Dendritic cell treated with granulocyte-macrophage colony-stimulating factor and Interleukin-4, amounts not matched to agents 40 ng/mL and 50 ng/mL, for 4 days (primary cell): Measurements from ENCODE around the gene SNX24.
A peak's percentile ranks its signal among the peaks of the same experiment; 100 is the strongest.
"Not testable (repeated sequence)": the region's sequence is repeated elsewhere in the genome, so short reads cannot be mapped to it uniquely, and the experiment has no call there.

Source experiments
- H3K27ac Mint-ChIP-seq: one replicate; pipeline ENCODE4 v1.8.0; 2022; ENCODE audit warnings: mild to moderate bottlenecking, mixed read lengths
- H3K27me3 Mint-ChIP-seq: one replicate; pipeline ENCODE4 v1.8.0; 2022; ENCODE audit warnings: mild to moderate bottlenecking, mixed read lengths
- H3K36me3 Mint-ChIP-seq: one replicate; pipeline ENCODE4 v1.8.0; 2022; ENCODE audit warnings: low read depth, mixed read lengths
- H3K4me1 Mint-ChIP-seq: one replicate; pipeline ENCODE4 v1.8.0; 2022; ENCODE audit warnings: low read depth, mixed read lengths
- H3K4me3 Mint-ChIP-seq: one replicate; pipeline ENCODE4 v1.8.0; 2022; ENCODE audit warnings: mild to moderate bottlenecking, moderate library complexity, mixed read lengths
- H3K9me3 Mint-ChIP-seq: one replicate; pipeline ENCODE4 v1.8.0; 2022; ENCODE audit warnings: mixed read lengths
- intact Hi-C: fragments of 100-400 bp; cut with micrococcal nuclease; formaldehyde crosslinking; loops from one replicate; pipeline ENCODE4 v1.15.0; 2022

SNX24 gene

DNA sequence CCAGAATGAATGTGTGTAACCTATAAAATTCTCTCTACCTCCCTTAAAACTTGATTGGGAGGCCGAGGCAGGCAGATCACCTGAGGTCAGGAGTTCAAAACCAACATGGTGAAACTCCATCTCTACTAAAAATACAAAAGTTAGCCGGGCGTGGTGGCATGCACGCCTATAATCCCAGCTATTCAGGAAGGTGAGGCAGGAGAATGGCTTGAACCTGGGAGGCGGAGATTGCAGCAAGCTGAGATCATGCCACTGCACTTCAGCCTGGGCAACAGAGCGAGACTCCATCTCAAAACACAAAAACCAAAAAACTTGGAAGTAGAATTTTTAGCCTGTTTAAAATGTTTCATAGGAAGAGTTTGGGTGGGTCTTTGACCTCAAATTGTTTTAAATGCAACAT lies 122.6 kb downstream of the SNX24 start:
- H3K36me3 Mint-ChIP-seq, result peaks cover 30% of the 10 kb centered on the region
- H3K27ac Mint-ChIP-seq, intact Hi-C loops, H3K9me3 Mint-ChIP-seq, H3K4me3 Mint-ChIP-seq, H3K4me1 Mint-ChIP-seq, H3K27me3 Mint-ChIP-seq: not testable (repeated sequence)

DNA sequence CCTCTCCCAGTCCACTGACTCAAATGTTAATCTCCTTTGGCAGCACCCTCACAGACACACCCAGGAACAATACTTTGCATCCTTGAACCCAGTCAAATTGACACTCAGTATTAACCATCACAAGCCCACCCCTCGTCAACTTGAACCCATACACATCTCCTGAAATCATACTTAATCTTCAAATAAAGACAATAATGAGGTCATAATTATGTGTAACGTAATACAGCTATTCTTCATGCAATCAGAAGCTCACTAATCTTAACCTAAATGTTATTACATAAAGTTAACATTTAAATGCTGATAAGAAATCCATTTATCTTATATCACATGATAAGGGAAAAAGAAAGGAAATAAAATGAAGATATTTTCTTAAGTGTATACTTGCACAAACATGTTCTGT lies 125.9 kb downstream of the SNX24 start:
- Mint-ChIP-seq H3K9me3 (no peaks in the 10 kb centered on the region), H3K27me3 (no peaks in the 10 kb centered on the region), H3K4me1 (no peaks in the 10 kb centered on the region), H3K27ac (no peak overlapping the region), H3K36me3 (peaks cover 30% of the 10 kb centered on the region), H3K4me3 (no peak overlapping the region)
- intact Hi-C loops, result no loop called here

DNA sequence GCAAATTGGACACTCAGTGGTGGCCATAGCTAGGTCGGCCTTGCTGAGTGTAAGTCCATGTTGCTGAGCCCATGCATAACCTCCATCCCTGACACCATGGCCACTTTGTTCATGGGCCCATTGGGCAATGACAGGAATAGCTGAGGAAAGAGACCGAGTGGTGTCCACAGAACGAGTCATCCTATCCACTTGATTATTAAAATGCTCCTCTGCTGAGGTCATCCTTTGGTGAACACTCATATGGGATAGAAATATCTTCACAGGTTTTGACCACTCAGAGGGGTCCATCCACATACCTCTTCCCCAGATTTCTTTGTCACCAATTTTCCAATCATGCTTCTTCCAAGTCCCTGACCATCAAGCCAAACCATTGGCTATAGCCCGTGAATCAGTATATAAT lies 127.5 kb downstream of the SNX24 start:
- H3K36me3 Mint-ChIP-seq, result peaks cover 27% of the 10 kb centered on the region

DNA sequence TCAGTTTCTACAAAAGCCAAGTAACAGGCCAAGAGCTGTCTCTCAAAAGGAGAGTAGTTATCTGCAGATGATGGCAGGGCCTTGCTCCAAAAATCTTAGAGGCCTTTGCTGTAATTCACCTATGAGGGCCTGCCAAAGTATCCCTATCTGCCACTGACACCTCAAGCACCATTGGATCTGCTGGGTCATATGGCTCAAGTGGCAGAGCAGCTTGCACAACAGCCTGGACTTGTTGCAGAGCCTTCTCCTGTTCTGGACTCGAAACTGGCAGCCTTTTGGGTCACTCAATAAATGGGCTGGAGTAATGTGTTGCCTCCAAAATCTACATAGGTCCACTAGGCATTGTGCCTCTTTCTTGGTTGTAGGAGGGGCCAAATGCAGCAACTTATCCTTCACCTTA lies 128.3 kb downstream of the SNX24 start:
- H3K9me3 Mint-ChIP-seq, H3K4me1 Mint-ChIP-seq, H3K27ac Mint-ChIP-seq, H3K4me3 Mint-ChIP-seq, H3K27me3 Mint-ChIP-seq, intact Hi-C loops: not testable (repeated sequence)
- peaks cover 21% of the 10 kb centered on the region for H3K36me3 Mint-ChIP-seq

More for the DNA sequence above, 127.5 kb downstream of the SNX24 start:
- Mint-ChIP-seq H3K4me3 (no peak overlapping the region), H3K27ac (no peak overlapping the region), H3K27me3 (no peaks in the 10 kb centered on the region), H3K4me1 (no peaks in the 10 kb centered on the region), H3K9me3 (no peaks in the 10 kb centered on the region)
- intact Hi-C loops, result no loop called here

DNA sequence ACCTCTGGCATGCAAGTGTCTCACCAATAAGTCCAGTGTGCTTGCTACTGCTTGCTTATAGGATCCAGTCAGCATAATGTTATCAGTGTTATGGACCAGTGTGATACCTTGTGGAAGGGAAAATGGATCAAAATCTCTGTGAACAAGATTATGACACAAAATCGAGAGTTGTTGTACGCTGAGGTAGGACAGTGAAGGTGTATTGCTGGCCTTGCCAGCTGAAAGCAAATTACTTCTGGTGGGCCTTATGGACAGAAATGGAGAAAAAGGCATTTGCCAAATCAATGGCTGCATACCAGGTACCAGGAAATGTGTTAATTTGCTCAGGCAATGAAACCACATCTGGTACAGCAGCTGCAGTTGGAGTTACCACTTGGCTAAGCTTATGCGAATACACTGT lies 128.8 kb downstream of the SNX24 start:
- not testable (repeated sequence) for H3K4me1 Mint-ChIP-seq

DNA sequence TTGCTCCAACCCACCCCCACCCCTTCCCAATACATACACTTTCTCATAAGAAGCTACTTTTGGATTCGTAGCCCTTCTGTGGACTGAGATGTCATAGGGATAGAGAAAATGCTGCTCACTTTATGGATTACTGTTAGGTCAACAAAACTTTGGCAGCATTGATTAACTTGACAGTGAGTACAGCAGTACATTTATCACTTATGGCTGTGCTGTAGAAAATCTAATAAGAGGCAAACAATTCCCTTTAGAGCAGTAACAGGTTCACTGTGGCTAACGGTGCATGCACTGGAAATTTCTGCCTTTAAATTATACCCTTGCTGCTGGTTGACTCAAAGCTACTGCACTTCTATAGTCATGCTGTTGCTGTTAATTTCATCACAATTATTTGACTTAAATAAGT lies 131.9 kb downstream of the SNX24 start:
- intact Hi-C loops, result no loop called here
- Mint-ChIP-seq H3K4me3 (no peak overlapping the region), H3K9me3 (no peaks in the 10 kb centered on the region), H3K27me3 (no peaks in the 10 kb centered on the region), H3K4me1 (no peaks in the 10 kb centered on the region), H3K27ac (no peak overlapping the region), H3K36me3 (no peaks in the 10 kb centered on the region)

More for the DNA sequence above, 128.8 kb downstream of the SNX24 start:
- H3K4me3 Mint-ChIP-seq, H3K27me3 Mint-ChIP-seq, H3K9me3 Mint-ChIP-seq, H3K27ac Mint-ChIP-seq, intact Hi-C loops: not testable (repeated sequence)
- peaks cover 21% of the 10 kb centered on the region for H3K36me3 Mint-ChIP-seq

DNA sequence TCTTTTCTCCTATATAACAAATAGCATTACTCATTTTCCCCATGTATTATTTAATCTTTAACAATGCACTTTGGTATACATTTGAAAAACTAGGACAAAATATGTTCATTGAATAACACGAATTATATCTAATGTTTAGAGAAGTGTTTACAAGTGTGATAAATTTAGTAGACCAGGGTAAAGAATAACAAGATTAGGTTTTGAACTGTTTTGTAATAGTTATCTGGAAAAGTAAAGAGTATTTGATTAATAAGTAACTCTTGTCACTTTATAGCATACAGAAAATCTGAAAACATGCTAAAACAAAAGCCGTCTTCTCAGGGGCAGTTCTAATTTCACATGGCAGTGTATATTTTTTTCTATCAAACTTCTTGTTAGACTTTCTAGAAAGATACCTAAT lies 132.7 kb downstream of the SNX24 start:
- intact Hi-C loops, result no loop called here
- H3K27me3 Mint-ChIP-seq, result no peaks in the 10 kb centered on the region
- no peaks in the 10 kb centered on the region for H3K9me3 Mint-ChIP-seq
- no peaks in the 10 kb centered on the region for H3K36me3 Mint-ChIP-seq
- no peaks in the 10 kb centered on the region for H3K4me1 Mint-ChIP-seq
- no peak overlapping the region for H3K4me3 Mint-ChIP-seq
- no peak overlapping the region for H3K27ac Mint-ChIP-seq

DNA sequence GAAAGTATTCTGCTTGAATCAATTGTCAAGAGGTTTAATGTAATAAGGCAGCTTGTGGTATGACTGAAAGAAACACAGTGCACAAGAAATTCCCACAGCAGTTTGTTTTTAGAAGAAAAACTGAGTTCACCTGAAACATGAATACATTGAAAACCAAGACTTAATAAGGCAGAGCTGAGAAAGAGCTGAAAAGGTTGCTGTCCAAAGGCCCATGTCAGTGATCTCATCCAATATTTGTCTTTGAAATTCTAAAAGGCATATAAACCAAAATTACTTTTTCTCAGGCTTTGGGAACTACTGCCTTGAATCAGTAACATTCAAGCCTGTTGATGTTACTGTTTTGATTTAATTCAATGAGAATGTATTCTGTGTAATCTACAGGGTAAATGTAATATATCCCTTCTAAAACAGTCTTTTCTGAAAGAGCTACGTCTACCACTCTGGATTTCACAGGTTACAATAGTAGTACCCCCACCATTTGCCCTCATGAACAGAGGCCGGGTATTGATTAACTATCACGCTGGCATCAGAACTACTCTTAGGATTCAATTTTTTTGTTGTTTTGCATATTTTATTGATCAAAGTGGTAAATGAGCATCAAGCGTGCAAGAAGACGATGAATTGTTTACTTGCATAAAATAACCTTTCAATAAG lies 133.4 kb downstream of the SNX24 start:
- Mint-ChIP-seq H3K36me3 (no peaks in the 10 kb centered on the region), H3K27me3 (no peaks in the 10 kb centered on the region), H3K9me3 (no peaks in the 10 kb centered on the region), H3K4me1 (no peaks in the 10 kb centered on the region), H3K4me3 (no peak overlapping the region), H3K27ac (no peak overlapping the region)
- intact Hi-C loops, result no loop called here

DNA sequence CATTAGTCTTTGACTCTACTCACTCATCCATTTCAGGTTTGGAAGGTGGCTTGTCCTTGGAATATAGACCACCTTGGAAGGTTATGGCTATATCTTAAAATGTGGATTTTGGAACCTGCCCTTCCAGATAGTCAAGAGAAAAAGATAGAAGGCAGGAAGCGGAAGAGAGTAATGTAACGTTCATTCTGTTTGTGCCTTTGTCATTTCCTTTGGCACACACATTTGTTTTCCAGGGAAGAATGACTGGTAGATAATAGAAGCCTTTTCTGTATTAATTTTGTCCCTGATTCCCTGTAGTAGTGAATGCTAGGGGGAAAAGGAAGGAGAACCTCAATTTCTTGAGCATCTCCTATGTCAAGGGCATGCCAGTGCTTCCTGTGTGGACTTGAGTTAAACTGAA lies 136.4 kb downstream of the SNX24 start:
- no peaks in the 10 kb centered on the region for H3K27me3 Mint-ChIP-seq
- H3K9me3 Mint-ChIP-seq, result no peaks in the 10 kb centered on the region
- intact Hi-C loops, result no loop called here

DNA sequence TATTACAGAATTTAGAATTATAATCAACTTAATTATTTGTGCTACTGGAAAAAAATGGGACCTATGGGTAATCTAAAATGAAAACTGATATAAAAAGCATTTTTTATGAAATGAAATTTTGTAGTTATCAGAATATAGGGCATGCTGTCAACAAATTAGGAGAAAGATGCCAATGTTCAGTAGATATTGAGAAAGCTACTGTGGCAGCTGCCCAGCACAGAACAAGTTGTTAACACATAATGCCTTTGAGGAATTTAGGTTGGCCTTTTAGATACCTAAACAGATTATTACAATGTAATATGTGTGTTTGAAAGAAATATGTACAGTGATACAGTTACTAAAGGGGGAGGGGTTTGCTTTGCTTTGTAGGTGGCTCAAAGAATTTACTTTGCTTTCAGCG lies 137.0 kb downstream of the SNX24 start:
- no peaks in the 10 kb centered on the region for H3K36me3 Mint-ChIP-seq
- H3K9me3 Mint-ChIP-seq, result no peaks in the 10 kb centered on the region
- intact Hi-C loops, result no loop called here
- H3K4me1 Mint-ChIP-seq, result peaks cover 11% of the 10 kb centered on the region
- H3K4me3 Mint-ChIP-seq, result no peak overlapping the region
- H3K27ac Mint-ChIP-seq, result no peak overlapping the region
- H3K27me3 Mint-ChIP-seq, result no peaks in the 10 kb centered on the region

More for the DNA sequence above, 136.4 kb downstream of the SNX24 start:
- Mint-ChIP-seq H3K4me3 (no peak overlapping the region), H3K27ac (no peak overlapping the region), H3K36me3 (no peaks in the 10 kb centered on the region), H3K4me1 (peaks cover 11% of the 10 kb centered on the region)

DNA sequence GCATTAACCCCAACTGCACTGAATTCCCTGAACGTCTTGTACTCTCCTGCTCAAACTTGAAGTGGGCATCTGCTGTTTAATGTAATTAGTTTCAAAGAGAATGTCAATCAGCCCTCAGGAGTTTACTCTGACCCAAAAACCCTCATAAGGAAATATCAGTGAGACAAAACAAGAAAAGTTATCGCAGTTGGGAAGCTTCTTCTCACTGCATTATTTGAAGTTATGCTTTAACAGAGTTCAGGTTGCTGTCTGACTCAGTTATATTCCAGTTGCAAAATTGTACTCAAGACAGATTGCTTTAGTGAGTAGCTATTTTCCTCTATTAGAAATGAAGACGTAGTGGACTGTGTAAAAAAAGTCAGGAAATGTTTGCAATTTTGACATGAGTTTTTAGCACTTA lies 139.0 kb downstream of the SNX24 start:
- H3K27me3 Mint-ChIP-seq, result no peaks in the 10 kb centered on the region
- intact Hi-C loops, result no loop called here
- no peak overlapping the region for H3K4me3 Mint-ChIP-seq
- no peaks in the 10 kb centered on the region for H3K9me3 Mint-ChIP-seq
- H3K27ac Mint-ChIP-seq, result no peak overlapping the region
- H3K36me3 Mint-ChIP-seq, result no peaks in the 10 kb centered on the region
- H3K4me1 Mint-ChIP-seq, result peaks cover 11% of the 10 kb centered on the region

DNA sequence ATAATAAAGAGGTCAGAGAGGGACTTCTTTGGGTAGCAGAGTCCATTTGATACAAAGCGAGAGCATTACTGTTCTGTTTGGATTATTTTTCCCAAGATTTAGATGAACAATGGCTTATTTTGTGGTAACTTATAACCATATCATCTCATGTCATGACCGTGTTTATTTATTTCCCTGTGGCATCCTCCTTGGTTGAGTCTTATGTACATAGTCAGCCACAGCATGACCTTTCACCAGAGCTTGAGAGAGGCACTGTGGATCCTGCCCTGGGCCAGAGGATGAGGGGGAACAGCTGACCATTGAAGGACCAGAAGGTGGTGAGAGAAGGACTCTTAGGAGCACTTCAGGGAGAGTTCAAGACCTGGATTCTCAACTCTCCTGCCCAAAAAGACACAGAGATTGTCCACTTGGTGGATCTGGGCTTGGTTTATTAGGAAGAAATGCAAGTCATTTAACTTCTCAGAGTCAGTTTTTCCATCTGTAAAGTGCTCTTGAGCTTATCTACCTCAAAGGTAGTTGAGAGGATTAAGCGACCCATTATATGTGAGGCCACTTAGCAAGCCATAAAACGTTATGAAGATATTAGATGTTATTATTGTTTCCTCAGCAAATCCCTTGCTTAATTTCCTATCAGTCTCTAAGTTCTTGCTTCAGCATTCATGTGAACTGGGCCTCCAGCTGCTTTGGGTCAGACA lies 139.7 kb downstream of the SNX24 start:
- Mint-ChIP-seq H3K9me3 (no peaks in the 10 kb centered on the region), H3K27me3 (no peaks in the 10 kb centered on the region), H3K4me1 (peaks cover 11% of the 10 kb centered on the region), H3K36me3 (no peaks in the 10 kb centered on the region), H3K27ac (no peak overlapping the region), H3K4me3 (no peak overlapping the region)
- intact Hi-C loops, result no loop called here

DNA sequence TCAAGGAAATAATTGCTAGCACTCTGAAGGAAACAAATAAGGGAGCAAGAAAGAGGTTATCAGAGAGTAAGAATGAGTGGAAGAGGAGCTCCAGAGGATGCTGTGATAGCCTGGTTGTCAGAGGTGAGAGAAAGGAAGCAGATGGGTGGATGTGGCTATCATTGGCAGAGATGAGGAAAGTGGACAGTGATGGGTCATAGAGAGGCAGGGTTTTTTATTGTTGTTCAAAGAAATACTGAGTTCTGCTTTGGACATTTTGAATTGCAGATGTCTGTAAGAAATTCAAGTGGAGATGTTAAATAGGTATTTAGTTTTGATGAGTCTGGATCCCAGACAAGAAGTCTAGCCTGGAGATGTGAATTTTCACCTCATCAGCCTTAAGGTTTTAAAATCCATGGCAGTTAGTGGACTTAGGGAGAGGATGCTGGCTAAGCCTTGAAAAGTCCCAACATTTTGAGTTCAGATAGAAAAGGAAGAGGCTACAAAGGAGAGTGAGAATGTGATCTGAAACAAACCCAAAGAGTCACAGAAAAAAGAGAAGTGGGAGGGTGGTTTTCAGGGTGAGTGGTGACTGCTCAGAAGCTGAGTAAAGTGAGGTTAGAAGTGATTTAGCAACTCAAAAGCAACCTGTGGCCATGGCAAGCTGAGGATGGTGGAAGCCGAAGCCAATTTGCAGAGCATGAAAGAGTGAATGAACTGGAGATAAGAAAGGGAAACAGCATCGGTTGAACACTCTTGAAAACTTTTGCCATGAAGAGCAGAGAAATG lies 140.7 kb downstream of the SNX24 start:
- intact Hi-C loops, result no loop called here

DNA sequence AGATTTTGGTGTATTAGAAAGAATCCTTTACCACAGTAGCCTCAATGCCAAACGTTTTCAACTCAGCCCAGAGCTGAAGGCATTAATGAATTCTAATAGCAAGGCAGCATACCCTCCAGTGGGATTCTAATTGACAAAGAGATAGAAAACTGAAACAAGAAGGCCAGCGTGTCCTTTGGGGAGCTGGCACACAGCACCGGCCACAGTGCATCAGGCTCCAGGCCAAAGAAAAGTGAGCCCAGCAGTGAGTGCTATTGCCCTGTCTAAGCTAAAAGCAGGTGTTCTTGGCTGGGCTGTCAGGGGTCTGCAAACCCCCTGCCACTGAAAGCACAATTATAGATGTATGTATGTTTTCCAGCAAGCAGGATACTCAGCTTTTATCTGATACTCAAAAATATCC lies 150.7 kb downstream of the SNX24 start:
- Mint-ChIP-seq H3K9me3 (no peaks in the 10 kb centered on the region), H3K4me3 (no peak overlapping the region), H3K4me1 (no peaks in the 10 kb centered on the region), H3K27me3 (no peaks in the 10 kb centered on the region), H3K36me3 (no peaks in the 10 kb centered on the region), H3K27ac (no peak overlapping the region)
- intact Hi-C loops, result no loop called here

More for the DNA sequence above, 140.7 kb downstream of the SNX24 start:
- peak overlapping the region; percentile 1 for H3K27ac Mint-ChIP-seq
- peaks cover 11% of the 10 kb centered on the region for H3K4me1 Mint-ChIP-seq
- no peaks in the 10 kb centered on the region for H3K9me3 Mint-ChIP-seq
- no peak overlapping the region for H3K4me3 Mint-ChIP-seq
- no peaks in the 10 kb centered on the region for H3K27me3 Mint-ChIP-seq
- no peaks in the 10 kb centered on the region for H3K36me3 Mint-ChIP-seq
